ENCODE measurements around the gene C4A. TPM values are rescaled to one million over a fixed set of nuclear protein-coding genes. Genes with fewer than 3 reads are reported as not detected.

Gene C4A
- total RNA-seq, 5 donors from 2014 or later (not counting 1 experiment from before 2014, with no cell fraction given): 3.5 to 11.6 (median 6.1) TPM

DNA sequence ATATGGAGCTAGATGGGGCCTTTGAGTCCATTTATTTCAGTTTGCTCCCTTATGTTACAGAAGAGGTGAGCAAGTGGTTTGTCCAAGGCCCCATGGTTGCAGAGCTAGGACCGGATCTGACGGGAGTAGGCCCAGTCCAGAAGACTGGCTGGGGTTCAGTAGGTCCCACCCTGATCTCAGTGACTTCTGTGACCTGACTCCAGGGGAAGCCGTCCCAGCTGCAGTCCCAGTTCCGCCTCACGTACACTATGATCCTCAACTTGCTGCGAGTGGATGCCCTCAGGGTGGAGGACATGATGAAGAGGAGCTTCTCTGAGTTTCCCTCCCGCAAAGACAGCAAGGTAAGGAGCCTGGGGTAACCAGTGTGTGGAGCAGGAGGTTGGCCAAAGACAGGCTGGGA is 15.4 kb upstream of the C4A start:
- peaks cover 2 to 14% of the 10 kb centered on the region in 2 experiments for H3K4me1 ChIP-seq (ENCODE audit: control insufficient read depth in 1 of 2, extremely low read depth in 1 of 2, insufficient read depth in 2 of 2, low read length in 2 of 2)
- DNase-seq (no peak), ATAC-seq (replicated peaks in 1 of 4) (no peak)
- Mint-ChIP-seq H3K4me1 (peaks cover 26 to 35% (median 27%) of the 10 kb centered on the region in 3 donors), H3K27me3 (no peaks in the 10 kb centered on the region), H3K9me3 (no peaks in the 10 kb centered on the region), H3K36me3 (peaks cover 58% of the 10 kb centered on the region), H3K27ac (no peak overlapping the region), H3K4me3 (no peak overlapping the region)
- ChIA-PET CTCF (interaction anchor here in 1 of 2 donors (0.7 kb wide), 1 partner anchor 768 kb away, joined by 3 read pairs; no protein-coding TSS in a partner anchor), POLR2A (interaction anchor here (0.6 to 0.7 kb wide), 2 partner anchors 11 to 111 kb away, joined by 4 to 7 read pairs; no protein-coding TSS in a partner anchor)
- no peak overlapping the region for H3K27ac ChIP-seq (ENCODE audit: low read length)
- WGBS (ENCODE audit: insufficient coverage): 98% methylated on average over 7 of the region's 7 CpGs
- no peak overlapping the region for H3K4me3 ChIP-seq (ENCODE audit: control insufficient read depth in 1 of 2, extremely low read depth in 1 of 2, low read length in 1 of 2)
- no peaks in the 10 kb centered on the region for H3K27me3 ChIP-seq (replicated peaks in 1 of 2; ENCODE audit: control insufficient read depth in 2 of 2, extremely low read depth in 1 of 2, insufficient read depth in 2 of 2, low read length in 1 of 2)
- peaks cover 39 to 83% of the 10 kb centered on the region in 2 donors for H3K36me3 ChIP-seq (ENCODE audit: control insufficient read depth in 2 of 2, extremely low read depth in 1 of 2, insufficient read depth in 1 of 2, low read length in 1 of 2)
- H3K9me3 ChIP-seq: no peaks in the 10 kb centered on the region

DNA sequence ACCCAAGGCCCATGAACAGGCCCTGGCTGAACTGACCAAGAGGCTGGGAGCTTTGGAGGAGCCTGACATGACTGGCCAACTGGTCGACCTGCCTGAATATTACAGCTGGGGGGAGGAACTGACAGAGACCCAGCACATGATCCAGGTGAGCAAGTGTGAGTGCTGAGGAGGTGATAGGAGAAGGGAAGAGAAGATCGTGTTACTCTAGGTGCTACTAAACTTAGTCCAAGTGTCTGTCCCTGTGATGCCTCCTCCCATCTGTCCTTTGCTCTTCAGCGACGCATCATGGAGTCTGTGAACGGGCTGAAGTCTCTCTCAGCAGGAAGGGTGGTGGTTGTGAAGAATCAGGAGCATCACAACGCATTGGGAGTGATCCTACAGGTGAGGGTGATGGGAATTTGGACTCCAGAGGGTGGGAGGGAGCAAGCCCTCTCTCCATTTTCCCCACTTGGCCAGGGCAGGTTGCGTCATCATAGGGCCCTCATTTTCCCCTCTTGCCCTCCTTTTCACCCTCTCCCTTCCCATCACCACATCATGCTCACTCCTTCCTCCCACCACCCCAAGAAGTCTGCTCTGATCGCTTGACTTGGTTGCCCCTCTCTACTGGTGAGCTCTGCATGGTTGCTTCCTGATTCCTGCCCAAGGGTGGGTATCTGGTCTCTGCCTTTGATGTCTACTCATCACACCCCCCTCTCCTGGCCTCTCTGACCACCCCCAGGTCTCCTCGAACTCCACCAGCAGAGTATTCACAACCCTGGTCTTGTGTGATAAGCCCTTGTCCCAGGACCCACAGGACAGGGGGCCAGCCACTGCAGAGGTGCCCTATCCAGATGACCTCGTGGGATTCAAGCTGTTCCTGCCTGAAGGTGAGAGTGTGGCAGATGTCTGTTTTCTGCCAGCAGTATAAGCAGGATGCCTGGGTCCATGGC is 14.6 kb upstream of the C4A start:
- H3K4me1 ChIP-seq (ENCODE audit: control insufficient read depth in 1 of 2, extremely low read depth in 1 of 2, insufficient read depth in 2 of 2, low read length in 2 of 2): peaks cover 3 to 17% of the 10 kb centered on the region in 2 experiments
- Mint-ChIP-seq H3K4me1 (peaks cover 22 to 35% (median 27%) of the 10 kb centered on the region in 3 donors), H3K27ac (peak overlapping the region in 1 of 2 donors; percentile 52), H3K4me3 (no peak overlapping the region), H3K36me3 (peaks cover 51% of the 10 kb centered on the region), H3K27me3 (no peaks in the 10 kb centered on the region), H3K9me3 (no peaks in the 10 kb centered on the region)
- WGBS (ENCODE audit: insufficient coverage): 90% methylated on average over 4 of the region's 10 CpGs
- DNase-seq (no peak), ATAC-seq (replicated peaks in 1 of 4) (no peak)
- H3K27ac ChIP-seq (ENCODE audit: low read length): no peak overlapping the region
- no peaks in the 10 kb centered on the region for H3K27me3 ChIP-seq (replicated peaks in 1 of 2; ENCODE audit: control insufficient read depth in 2 of 2, extremely low read depth in 1 of 2, insufficient read depth in 2 of 2, low read length in 1 of 2)
- ChIA-PET POLR2A (no interaction called here), CTCF (no interaction called here)
- H3K36me3 ChIP-seq (ENCODE audit: control insufficient read depth in 2 of 2, extremely low read depth in 1 of 2, insufficient read depth in 1 of 2, low read length in 1 of 2): peaks cover 33 to 76% of the 10 kb centered on the region in 2 donors
- no peak overlapping the region for H3K4me3 ChIP-seq (ENCODE audit: control insufficient read depth in 1 of 2, extremely low read depth in 1 of 2, low read length in 1 of 2)
- H3K9me3 ChIP-seq: no peaks in the 10 kb centered on the region

GRCh38 chr6:31967926-31968320 is 13.9 kb upstream of the C4A start:
- no peak overlapping the region for H3K4me3 Mint-ChIP-seq
- peaks cover 44% of the 10 kb centered on the region for H3K36me3 Mint-ChIP-seq
- 94% methylated on average over 3 of the region's 3 CpGs for WGBS (ENCODE audit: insufficient coverage)
- H3K4me1 ChIP-seq (ENCODE audit: control insufficient read depth in 1 of 2, extremely low read depth in 1 of 2, insufficient read depth in 2 of 2, low read length in 2 of 2): peaks cover 7 to 22% of the 10 kb centered on the region in 2 experiments
- no peak for DNase-seq
- CTCF ChIA-PET: no interaction called here
- no peaks in the 10 kb centered on the region for H3K27me3 Mint-ChIP-seq
- no peaks in the 10 kb centered on the region for H3K9me3 ChIP-seq
- H3K27me3 ChIP-seq (replicated peaks in 1 of 2; ENCODE audit: control insufficient read depth in 2 of 2, extremely low read depth in 1 of 2, insufficient read depth in 2 of 2, low read length in 1 of 2): no peaks in the 10 kb centered on the region
- peaks cover 33 to 69% of the 10 kb centered on the region in 2 donors for H3K36me3 ChIP-seq (ENCODE audit: control insufficient read depth in 2 of 2, extremely low read depth in 1 of 2, insufficient read depth in 1 of 2, low read length in 1 of 2)
- H3K4me3 ChIP-seq (ENCODE audit: control insufficient read depth in 1 of 2, extremely low read depth in 1 of 2, low read length in 1 of 2): no peak overlapping the region
- no peaks in the 10 kb centered on the region for H3K9me3 Mint-ChIP-seq
- POLR2A ChIA-PET: no interaction called here
- H3K27ac ChIP-seq (ENCODE audit: low read length): no peak overlapping the region
- peaks cover 28 to 40% (median 33%) of the 10 kb centered on the region in 3 donors for H3K4me1 Mint-ChIP-seq
- ATAC-seq (replicated peaks in 1 of 4): no peak
- H3K27ac Mint-ChIP-seq: no peak overlapping the region

DNA sequence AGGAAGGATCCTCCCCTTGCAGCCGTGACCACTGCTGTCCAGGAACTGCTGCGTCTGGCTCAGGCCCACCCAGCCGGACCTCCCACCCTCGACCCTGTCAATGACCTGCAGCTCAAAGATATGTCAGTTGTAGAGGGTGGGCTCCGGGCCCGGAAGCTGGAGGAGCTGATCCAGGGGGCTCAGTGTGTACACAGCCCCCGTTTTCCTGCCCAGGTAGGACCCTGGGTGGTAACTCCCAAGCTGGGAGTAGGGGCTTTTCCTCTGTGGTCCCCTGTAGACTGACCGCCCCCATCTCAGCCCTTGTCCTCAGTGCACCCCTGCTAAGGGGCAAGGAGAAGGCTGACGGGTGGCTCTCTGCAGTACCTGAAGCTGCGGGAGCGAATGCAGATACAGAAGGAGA is 13.5 kb upstream of the C4A start:
- no peak for ATAC-seq (replicated peaks in 1 of 4)

DNA sequence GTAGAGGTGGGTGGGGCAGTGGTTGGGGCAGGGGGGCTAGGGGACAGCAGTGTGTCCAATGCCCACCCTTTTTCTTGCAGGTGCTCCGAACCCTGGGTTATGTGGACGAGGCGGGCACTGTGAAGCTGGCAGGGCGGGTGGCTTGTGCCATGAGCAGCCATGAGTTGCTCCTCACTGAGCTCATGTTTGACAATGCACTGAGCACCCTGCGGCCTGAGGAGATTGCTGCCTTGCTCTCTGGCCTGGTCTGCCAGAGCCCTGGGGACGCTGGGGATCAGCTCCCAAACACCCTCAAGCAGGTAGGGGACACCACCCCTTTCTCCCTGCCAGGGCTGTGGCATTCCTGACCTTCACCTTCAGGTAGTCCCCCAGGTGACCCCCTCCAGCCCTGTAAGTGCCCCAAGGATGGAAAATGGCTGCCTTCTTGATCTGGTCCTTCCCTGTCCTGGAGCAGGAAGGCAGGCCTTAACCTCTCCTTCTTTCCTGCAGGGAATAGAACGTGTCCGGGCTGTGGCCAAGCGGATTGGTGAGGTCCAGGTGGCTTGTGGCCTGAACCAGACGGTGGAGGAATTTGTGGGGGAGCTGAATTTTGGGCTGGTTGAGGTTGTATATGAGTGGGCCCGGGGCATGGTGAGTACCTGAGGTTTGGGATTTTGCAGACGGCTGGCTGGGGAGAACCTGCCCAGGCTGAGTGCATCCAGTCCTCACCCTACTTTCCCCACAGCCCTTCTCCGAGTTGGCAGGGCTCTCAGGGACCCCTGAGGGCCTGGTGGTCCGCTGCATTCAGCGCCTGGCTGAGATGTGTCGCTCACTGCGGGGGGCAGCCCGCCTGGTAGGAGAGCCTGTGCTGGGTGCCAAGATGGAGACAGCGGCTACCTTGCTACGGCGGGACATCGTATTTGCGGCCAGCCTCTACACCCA is 12.8 kb upstream of the C4A start:
- no peak for ATAC-seq (replicated peaks in 1 of 4)
- H3K27me3 ChIP-seq (replicated peaks in 1 of 2; ENCODE audit: control insufficient read depth in 2 of 2, extremely low read depth in 1 of 2, insufficient read depth in 2 of 2, low read length in 1 of 2): no peaks in the 10 kb centered on the region
- H3K36me3 ChIP-seq (ENCODE audit: control insufficient read depth in 2 of 2, extremely low read depth in 1 of 2, insufficient read depth in 1 of 2, low read length in 1 of 2): peaks cover 33 to 58% of the 10 kb centered on the region in 2 donors
- no peaks in the 10 kb centered on the region for H3K27me3 Mint-ChIP-seq
- H3K36me3 Mint-ChIP-seq: peaks cover 35% of the 10 kb centered on the region
- H3K27ac ChIP-seq (ENCODE audit: low read length): no peak overlapping the region
- DNase-seq: no peak
- H3K4me1 Mint-ChIP-seq: peaks cover 34 to 52% (median 43%) of the 10 kb centered on the region in 3 donors
- peak overlapping the region; percentile 57 to 92 (median 59) for H3K4me3 Mint-ChIP-seq
- CTCF ChIA-PET: no interaction called here
- H3K4me1 ChIP-seq (ENCODE audit: control insufficient read depth in 1 of 2, extremely low read depth in 1 of 2, insufficient read depth in 2 of 2, low read length in 2 of 2): peaks cover 12 to 26% of the 10 kb centered on the region in 2 experiments
- peak overlapping the region in 1 of 2 donors; percentile 84 for H3K27ac Mint-ChIP-seq
- WGBS (ENCODE audit: insufficient coverage): 93% methylated on average over 15 of the region's 23 CpGs
- H3K9me3 Mint-ChIP-seq: no peaks in the 10 kb centered on the region
- POLR2A ChIA-PET: interaction anchor here (0.6 to 1.2 kb wide), 2 partner anchors 10 to 927 kb away, joined by 3 read pairs; partner anchors contain the start of gene SKIC2 (in 1 of the 2)
- no peaks in the 10 kb centered on the region for H3K9me3 ChIP-seq
- H3K4me3 ChIP-seq (ENCODE audit: control insufficient read depth in 1 of 2, extremely low read depth in 1 of 2, low read length in 1 of 2): no peak overlapping the region

More for the DNA sequence above, 13.5 kb upstream of the C4A start:
- Mint-ChIP-seq H3K36me3 (peaks cover 40% of the 10 kb centered on the region), H3K4me1 (peaks cover 32 to 44% (median 37%) of the 10 kb centered on the region in 3 donors), H3K4me3 (no peak overlapping the region), H3K27ac (no peak overlapping the region), H3K9me3 (no peaks in the 10 kb centered on the region), H3K27me3 (no peaks in the 10 kb centered on the region)
- ChIA-PET POLR2A (no interaction called here), CTCF (no interaction called here)
- H3K36me3 ChIP-seq (ENCODE audit: control insufficient read depth in 2 of 2, extremely low read depth in 1 of 2, insufficient read depth in 1 of 2, low read length in 1 of 2): peaks cover 33 to 65% of the 10 kb centered on the region in 2 donors
- H3K9me3 ChIP-seq: no peaks in the 10 kb centered on the region
- H3K4me3 ChIP-seq (ENCODE audit: control insufficient read depth in 1 of 2, extremely low read depth in 1 of 2, low read length in 1 of 2): no peak overlapping the region
- no peak overlapping the region for H3K27ac ChIP-seq (ENCODE audit: low read length)
- H3K27me3 ChIP-seq (replicated peaks in 1 of 2; ENCODE audit: control insufficient read depth in 2 of 2, extremely low read depth in 1 of 2, insufficient read depth in 2 of 2, low read length in 1 of 2): no peaks in the 10 kb centered on the region
- WGBS (ENCODE audit: insufficient coverage): 96% methylated on average over 9 of the region's 11 CpGs
- DNase-seq: no peak
- H3K4me1 ChIP-seq (ENCODE audit: control insufficient read depth in 1 of 2, extremely low read depth in 1 of 2, insufficient read depth in 2 of 2, low read length in 2 of 2): peaks cover 11 to 26% of the 10 kb centered on the region in 2 experiments

All from T-cell (primary cell).